ENCODE data around the gene SLC39A11.

GRCh38 chr17:73010414-73010813 lies 82.1 kb downstream of the SLC39A11 start:
- TF ChIP-seq, protein P1, sequence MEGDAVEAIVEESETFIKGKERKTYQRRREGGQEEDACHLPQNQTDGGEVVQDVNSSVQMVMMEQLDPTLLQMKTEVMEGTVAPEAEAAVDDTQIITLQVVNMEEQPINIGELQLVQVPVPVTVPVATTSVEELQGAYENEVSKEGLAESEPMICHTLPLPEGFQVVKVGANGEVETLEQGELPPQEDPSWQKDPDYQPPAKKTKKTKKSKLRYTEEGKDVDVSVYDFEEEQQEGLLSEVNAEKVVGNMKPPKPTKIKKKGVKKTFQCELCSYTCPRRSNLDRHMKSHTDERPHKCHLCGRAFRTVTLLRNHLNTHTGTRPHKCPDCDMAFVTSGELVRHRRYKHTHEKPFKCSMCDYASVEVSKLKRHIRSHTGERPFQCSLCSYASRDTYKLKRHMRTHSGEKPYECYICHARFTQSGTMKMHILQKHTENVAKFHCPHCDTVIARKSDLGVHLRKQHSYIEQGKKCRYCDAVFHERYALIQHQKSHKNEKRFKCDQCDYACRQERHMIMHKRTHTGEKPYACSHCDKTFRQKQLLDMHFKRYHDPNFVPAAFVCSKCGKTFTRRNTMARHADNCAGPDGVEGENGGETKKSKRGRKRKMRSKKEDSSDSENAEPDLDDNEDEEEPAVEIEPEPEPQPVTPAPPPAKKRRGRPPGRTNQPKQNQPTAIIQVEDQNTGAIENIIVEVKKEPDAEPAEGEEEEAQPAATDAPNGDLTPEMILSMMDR (conservative IDR thresholded peaks at IDR 0.05), result no peak
- TF ChIP-seq EZH2 (IDR thresholded peaks at IDR 0.05; ENCODE audit: low read depth), result no peak

Measured in PC-9 (cell line).